Stimulated activated CD8-positive, alpha-beta memory T cell treated with anti-CD3 and anti-CD28 coated beads, Interleukin-2, amount 100 ng/mL, for 1 hour (primary cell): ENCODE results near the gene KHDC1L.
"Not testable (repeated sequence)": the region's sequence is repeated elsewhere in the genome, so short reads cannot be mapped to it uniquely, and the experiment has no call there.

Source experiments
- DNase-seq, 2 donors: peaks; one replicate each; pipeline ENCODE4 v3.0.0-alpha.2; 2020; ENCODE audit warnings: low read depth in 2 of 2

KHDC1L gene

GRCh38 chr6:73225396-73225795 lies at the start of gene KHDC1L:
Gene KHDC1L (minus strand): TSS chr6:73225496. CDS start chr6:73225408, 88 bp downstream.
- DNase-seq, result no peak

GRCh38 chr6:73269296-73269695 lies 44.0 kb upstream of the KHDC1L start:
- not testable (repeated sequence) for DNase-seq

- DNase-seq, result not testable (repeated sequence)
These were observed 43.6 kb upstream of the KHDC1L start for GRCh38 chr6:73268896-73269295.

GRCh38 chr6:73264446-73264845 lies 39.1 kb upstream of the KHDC1L start:
- DNase-seq, result no peak

GRCh38 chr6:73263570-73263909 lies 38.2 kb upstream of the KHDC1L start:
- no peak for DNase-seq

GRCh38 chr6:73262671-73263569 lies 37.6 kb upstream of the KHDC1L start, which contains the start of gene KHDC1:
Gene KHDC1 (minus strand): TSS chr6:73263196. CDS start chr6:73242517, 20,679 bp downstream.
- DNase-seq, result peak; percentile 19 to 33

- no peak for DNase-seq
These were observed 33.4 kb upstream of the KHDC1L start for GRCh38 chr6:73258721-73259120.

GRCh38 chr6:73254323-73254722 lies 29.0 kb upstream of the KHDC1L start:
- DNase-seq, result not testable (repeated sequence)

GRCh38 chr6:73252703-73253102 lies 27.4 kb upstream of the KHDC1L start:
- no peak for DNase-seq

GRCh38 chr6:73250016-73250415 lies 24.7 kb upstream of the KHDC1L start:
- no peak for DNase-seq

- DNase-seq, result no peak
These were observed 23.1 kb upstream of the KHDC1L start for GRCh38 chr6:73248192-73248903.

GRCh38 chr6:73242001-73242400 lies 16.7 kb upstream of the KHDC1L start:
- DNase-seq, result no peak

GRCh38 chr6:73240730-73241129 lies 15.4 kb upstream of the KHDC1L start:
- no peak for DNase-seq

- no peak for DNase-seq
These were observed 11.0 kb upstream of the KHDC1L start for GRCh38 chr6:73236144-73236750.

GRCh38 chr6:73234733-73235132 lies 9.4 kb upstream of the KHDC1L start:
- no peak for DNase-seq

GRCh38 chr6:73233971-73234370 lies 8.7 kb upstream of the KHDC1L start:
- DNase-seq, result not testable (repeated sequence)

- DNase-seq, result no peak
These were observed 7.8 kb upstream of the KHDC1L start for GRCh38 chr6:73233048-73233447.

GRCh38 chr6:73231986-73232391 lies 6.7 kb upstream of the KHDC1L start:
- DNase-seq, result no peak

GRCh38 chr6:73227606-73228255 lies 2.4 kb upstream of the KHDC1L start:
- no peak for DNase-seq

- DNase-seq, result no peak
These were observed 8.4 kb downstream of the KHDC1L start for GRCh38 chr6:73216859-73217258.

- no peak for DNase-seq
These were observed 16.2 kb downstream of the KHDC1L start for GRCh38 chr6:73209117-73209516.
